Erythroblast (primary cell): ENCODE results near the gene RBM10.

ENCODE experiments used
- GATA1 ChIP-seq: IDR thresholded peaks from 2 replicates; pipeline ENCODE4 v1.6.1; 2011; ENCODE audit warnings: low read depth, mild to moderate bottlenecking, control low read depth, low read length, moderate library complexity
- POLR2A ChIP-seq: IDR thresholded peaks from 2 replicates; pipeline ENCODE4 v1.6.1; 2011; ENCODE audit warnings: mild to moderate bottlenecking, low read length

DNA sequence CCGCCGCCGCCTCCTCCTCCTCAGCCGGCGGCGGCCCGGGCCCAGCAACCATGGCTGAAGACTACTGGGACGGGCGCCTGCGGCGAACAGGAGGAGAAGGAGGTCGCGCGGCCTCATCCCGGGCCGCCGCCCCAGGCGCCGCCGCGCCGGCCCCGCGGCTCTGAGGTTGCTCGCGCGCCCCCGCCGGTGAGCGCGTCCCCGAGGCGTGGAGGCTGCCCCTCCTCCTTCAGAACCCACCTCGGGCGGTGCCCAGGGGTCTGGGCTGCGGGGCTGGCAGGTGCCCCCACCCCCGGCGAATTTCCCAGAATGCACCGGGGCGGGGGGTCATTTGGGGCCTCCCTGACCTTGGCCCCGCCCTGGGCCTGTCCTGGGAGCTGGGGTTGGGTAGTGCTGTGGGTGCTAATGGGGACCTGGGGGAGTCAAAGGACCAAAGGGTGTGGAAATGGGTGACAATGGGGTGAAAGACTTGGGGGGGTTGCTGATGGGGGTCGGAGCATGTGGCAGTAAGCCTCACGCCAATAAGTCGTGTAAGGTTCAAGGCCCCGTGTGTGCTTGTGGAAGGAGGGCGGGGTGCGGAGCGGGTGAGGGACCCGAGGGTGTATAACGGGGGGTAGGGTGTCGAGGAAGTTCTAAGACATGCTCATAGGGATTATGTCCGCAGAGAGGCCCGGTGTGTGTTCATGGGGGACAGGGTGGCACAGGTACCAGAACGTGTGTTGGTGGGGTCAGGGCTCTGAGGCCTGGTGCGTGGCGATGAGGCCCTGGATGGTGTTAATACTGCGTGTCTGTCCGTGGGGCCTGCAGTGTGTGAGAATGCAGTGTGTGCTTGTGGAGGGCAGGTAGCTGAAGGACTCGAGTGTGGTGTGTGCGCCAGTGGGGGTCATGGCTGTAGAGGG lies 74.1 kb downstream of the RBM10 start:
- TF ChIP-seq POLR2A: peak; percentile 73
- no peak for TF ChIP-seq GATA1
